Measurements from ENCODE around the gene TEPSIN. TPM values are rescaled to one million over a fixed set of nuclear protein-coding genes. Genes with fewer than 3 reads are reported as not detected.

TEPSIN gene
- total and polyA plus RNA-seq, 2 of the 8 experiments (the other 6 are each of a cell fraction or from before 2014, with no cell fraction given) = 22.9 to 28.0 TPM

DNA sequence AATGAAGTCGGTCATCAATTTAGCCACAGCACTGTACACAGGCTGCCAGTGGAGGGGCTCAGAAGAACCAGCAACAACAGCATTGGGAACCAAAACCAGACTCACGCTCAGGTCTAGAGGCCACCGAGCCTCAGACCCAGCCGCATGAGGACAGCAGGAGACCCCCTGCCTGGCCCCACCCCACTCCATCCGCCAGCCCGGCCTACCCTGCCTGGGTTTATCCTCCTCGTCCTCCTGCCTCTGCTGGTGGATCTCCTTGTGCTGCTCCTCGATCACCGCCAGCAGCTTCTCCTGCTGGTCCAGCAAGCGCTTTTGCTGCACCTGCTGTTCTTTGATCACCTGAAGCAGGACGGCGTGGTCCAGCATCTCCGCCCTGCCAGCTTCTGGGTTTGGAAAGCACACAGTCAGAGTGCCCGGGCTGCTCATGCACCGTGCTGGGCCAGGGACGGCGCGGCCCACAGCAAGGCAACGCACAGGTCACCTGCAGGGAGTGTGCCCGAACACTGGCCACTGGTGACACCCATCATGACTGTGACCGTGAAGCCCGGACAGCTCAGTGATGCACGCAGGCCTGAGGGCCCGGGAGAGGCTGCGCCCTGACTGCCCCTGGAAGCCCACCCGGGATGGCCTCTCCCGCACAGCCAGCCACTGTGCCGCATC is 8.0 kb upstream of the TEPSIN start:
- Histone ChIP-seq H3K27me3 (replicated peaks in 1 of 4; ENCODE audit: control insufficient read depth in 3 of 4, extremely low read depth in 1 of 4, insufficient read depth in 3 of 4, low read length in 3 of 4) (no peaks in the 10 kb centered on the region), H3K9me3 (ENCODE audit: insufficient read depth in 2 of 2, low read depth in 1 of 2, low read length in 1 of 2) (no peaks in the 10 kb centered on the region), H3K14ac (ENCODE audit: insufficient read length) (no peak overlapping the region), H3K9ac (replicated peaks in 1 of 4; ENCODE audit: extremely low read depth in 1 of 4, low read depth in 3 of 4, low read length in 3 of 4) (no peak overlapping the region; a peak in 2 of 7 replicates), H3K23ac (ENCODE audit: insufficient read length) (no peak overlapping the region), H3K56ac (replicated peaks; ENCODE audit: insufficient read length, low read depth, low read length) (no peak overlapping the region), H2BK20ac (ENCODE audit: low read length) (no peak overlapping the region), H3K23me2 (ENCODE audit: low read depth, low read length) (no peaks in the 10 kb centered on the region; the same call in 1 of the 2 replicates), H3K27ac (ENCODE audit: low read depth, low read length) (no peak overlapping the region), H3K36me3 (ENCODE audit: control insufficient read depth in 2 of 4, insufficient read depth in 4 of 4, low read length in 3 of 4) (no peaks in the 10 kb centered on the region; a peak in 1 of 8 replicates), H3K79me1 (ENCODE audit: low read depth, low read length) (no peaks in the 10 kb centered on the region), H2BK12ac (ENCODE audit: low read depth, low read length) (no peak overlapping the region), H4K5ac (ENCODE audit: insufficient read length, low read depth, low read length) (no peak overlapping the region), H4K20me1 (replicated peaks in 1 of 2; ENCODE audit: control insufficient read depth in 1 of 2, insufficient read depth in 2 of 2, low read length in 2 of 2) (peaks cover 8 to 17% of the 10 kb centered on the region in 2 experiments), H3K4ac (replicated peaks; ENCODE audit: insufficient read length, low read depth, low read length) (no peak overlapping the region), H2BK5ac (ENCODE audit: low read depth, low read length) (no peak overlapping the region), H2AK5ac (ENCODE audit: low read depth, low read length) (no peak overlapping the region), H3K4me3 (ENCODE audit: extremely low read depth in 1 of 4, insufficient read depth in 2 of 4, low read depth in 3 of 4, low read length in 4 of 4) (no peak overlapping the region), H3K4me1 (replicated peaks in 1 of 4; ENCODE audit: control insufficient read depth in 3 of 4, insufficient read depth in 4 of 4, low read length in 3 of 4) (peaks cover 0 to 5% (median under 1%) of the 10 kb centered on the region in 4 experiments; a peak in 1 of 7 replicates), H3K79me2 (ENCODE audit: control insufficient read depth in 1 of 2, insufficient read depth in 2 of 2, low read length in 2 of 2) (no peaks in the 10 kb centered on the region), H3K18ac (ENCODE audit: extremely low read depth, low read length) (no peak overlapping the region), H3K4me2 (ENCODE audit: insufficient read depth in 1 of 2, low read depth in 2 of 2, low read length in 2 of 2) (no peak overlapping the region), H2BK15ac (ENCODE audit: low read length) (no peak overlapping the region), H4K91ac (replicated peaks; ENCODE audit: insufficient read length, low read length) (no peak overlapping the region), H4K8ac (ENCODE audit: extremely low read depth, insufficient read depth, low read length) (peak overlapping the region; percentile 37; the same call in 1 of the 2 replicates), H2AFZ (ENCODE audit: low read length) (no peak overlapping the region), H2BK120ac (replicated peaks; ENCODE audit: low read depth, low read length) (no peak overlapping the region)
- ChIA-PET POLR2A (ENCODE audit: partially characterized antibody) (interaction anchor here (0.7 to 2.7 kb wide), 7 partner anchors 8 to 271 kb away, joined by 3 to 8 read pairs (median 4); partner anchors contain the start of genes NDUFAF8 and TEPSIN), CTCF (ENCODE audit: partially characterized antibody) (interaction anchor here (1.2 to 1.7 kb wide), 3 partner anchors 11 to 291 kb away, joined by 3 to 6 read pairs (median 4); no protein-coding TSS in a partner anchor)
- FAIRE-seq (no peak), DNase-seq (ENCODE audit: low read depth in 1 of 2, low spot score in 2 of 2) (no peak)
- WGBS, 2 experiments (ENCODE audit: extremely low coverage in 1 of 2, insufficient coverage in 1 of 2, insufficient read length in 1 of 2, insufficient replicate concordance in 2 of 2, low coverage in 1 of 2, low lambda C conversion rate in 2 of 2, missing lambda C conversion rate in 1 of 2) = 90% methylated on average over 28 of the region's 28 CpGs; no CpG with 5 or more reads in 1 of the 2 experiments
- TF ChIP-seq ATF2 (IDR thresholded peaks at IDR 0.05; ENCODE audit: low read length) (no peak), TBP (IDR thresholded peaks at IDR 0.05; ENCODE audit: low read depth, low read length) (no peak), SP2 (IDR thresholded peaks at IDR 0.05; ENCODE audit: low read length) (no peak), RXRA (IDR thresholded peaks at IDR 0.05; ENCODE audit: insufficient read depth, low read depth, low read length) (no peak), SRF (IDR thresholded peaks at IDR 0.05; ENCODE audit: low read depth, low read length) (no peak), RBBP5 (IDR thresholded peaks at IDR 0.05; ENCODE audit: borderline replicate concordance, low read depth, low read length) (no peak), HDAC6 (IDR thresholded peaks at IDR 0.05; ENCODE audit: low read depth, low read length) (no peak), GTF2F1 (IDR thresholded peaks at IDR 0.05; ENCODE audit: borderline replicate concordance, low read depth, low read length) (no peak), SIN3A (conservative IDR thresholded peaks at IDR 0.05 in 1 of 2, IDR thresholded peaks at IDR 0.05 in 1 of 2; ENCODE audit: low read depth in 1 of 2, low read length in 2 of 2) (no peak)
- TF ChIP-seq, protein P1, sequence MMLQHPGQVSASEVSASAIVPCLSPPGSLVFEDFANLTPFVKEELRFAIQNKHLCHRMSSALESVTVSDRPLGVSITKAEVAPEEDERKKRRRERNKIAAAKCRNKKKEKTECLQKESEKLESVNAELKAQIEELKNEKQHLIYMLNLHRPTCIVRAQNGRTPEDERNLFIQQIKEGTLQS (IDR thresholded peaks at IDR 0.05; ENCODE audit: insufficient read depth, low read depth, low read length) = no peak

Measured in H1 (cell line).